ENCODE results near the gene PTP4A2. TPM values are rescaled to one million over a fixed set of nuclear protein-coding genes. Genes with fewer than 3 reads are reported as not detected.

PTP4A2 gene
- total and polyA plus RNA-seq, 2 of the 13 experiments (the other 11 are each of a cell fraction or from before 2014, with no cell fraction given): 173 to 225 TPM

DNA sequence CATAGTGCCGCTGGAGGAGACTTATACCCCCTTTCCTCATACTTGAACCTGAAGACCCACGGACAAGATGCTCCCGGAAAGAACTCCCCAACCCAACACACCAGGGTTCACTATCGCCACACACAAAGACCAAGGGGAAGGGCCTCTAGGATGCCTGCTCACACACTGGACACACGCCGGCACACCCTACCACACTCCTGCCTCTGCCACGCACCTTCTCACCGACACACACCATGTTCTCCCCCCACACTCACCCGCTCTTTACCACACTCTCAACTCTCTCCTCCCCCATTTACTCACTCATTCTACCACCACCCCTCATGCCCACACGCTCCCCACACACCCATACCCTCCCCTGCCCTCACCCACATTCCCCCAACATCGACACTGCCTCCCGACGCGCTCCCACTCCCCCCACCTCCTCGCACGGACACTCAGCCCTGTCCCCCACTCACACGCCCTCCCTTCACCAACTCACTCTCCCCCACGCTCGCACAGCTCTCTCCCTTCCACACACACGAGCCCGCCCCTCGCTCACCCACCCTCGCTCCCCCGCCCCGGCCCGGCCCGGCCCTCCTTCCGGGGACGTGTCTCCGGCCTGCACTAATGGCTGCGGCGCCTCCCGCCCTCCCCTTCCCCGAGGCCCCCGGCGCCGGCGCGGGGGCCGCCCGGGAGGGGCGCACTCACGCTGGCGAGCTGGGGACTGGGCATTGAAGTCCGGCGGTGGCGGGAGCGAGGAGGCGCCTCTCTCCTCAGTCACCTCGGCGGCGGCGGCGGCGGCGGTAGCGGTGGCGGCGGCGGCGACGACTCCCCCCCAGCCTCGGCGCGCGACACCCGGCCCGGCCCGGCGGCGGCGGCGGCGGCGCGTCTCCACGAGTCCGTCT is 626 bp downstream of the PTP4A2 start (continued):
- TF ChIP-seq, protein P1, sequence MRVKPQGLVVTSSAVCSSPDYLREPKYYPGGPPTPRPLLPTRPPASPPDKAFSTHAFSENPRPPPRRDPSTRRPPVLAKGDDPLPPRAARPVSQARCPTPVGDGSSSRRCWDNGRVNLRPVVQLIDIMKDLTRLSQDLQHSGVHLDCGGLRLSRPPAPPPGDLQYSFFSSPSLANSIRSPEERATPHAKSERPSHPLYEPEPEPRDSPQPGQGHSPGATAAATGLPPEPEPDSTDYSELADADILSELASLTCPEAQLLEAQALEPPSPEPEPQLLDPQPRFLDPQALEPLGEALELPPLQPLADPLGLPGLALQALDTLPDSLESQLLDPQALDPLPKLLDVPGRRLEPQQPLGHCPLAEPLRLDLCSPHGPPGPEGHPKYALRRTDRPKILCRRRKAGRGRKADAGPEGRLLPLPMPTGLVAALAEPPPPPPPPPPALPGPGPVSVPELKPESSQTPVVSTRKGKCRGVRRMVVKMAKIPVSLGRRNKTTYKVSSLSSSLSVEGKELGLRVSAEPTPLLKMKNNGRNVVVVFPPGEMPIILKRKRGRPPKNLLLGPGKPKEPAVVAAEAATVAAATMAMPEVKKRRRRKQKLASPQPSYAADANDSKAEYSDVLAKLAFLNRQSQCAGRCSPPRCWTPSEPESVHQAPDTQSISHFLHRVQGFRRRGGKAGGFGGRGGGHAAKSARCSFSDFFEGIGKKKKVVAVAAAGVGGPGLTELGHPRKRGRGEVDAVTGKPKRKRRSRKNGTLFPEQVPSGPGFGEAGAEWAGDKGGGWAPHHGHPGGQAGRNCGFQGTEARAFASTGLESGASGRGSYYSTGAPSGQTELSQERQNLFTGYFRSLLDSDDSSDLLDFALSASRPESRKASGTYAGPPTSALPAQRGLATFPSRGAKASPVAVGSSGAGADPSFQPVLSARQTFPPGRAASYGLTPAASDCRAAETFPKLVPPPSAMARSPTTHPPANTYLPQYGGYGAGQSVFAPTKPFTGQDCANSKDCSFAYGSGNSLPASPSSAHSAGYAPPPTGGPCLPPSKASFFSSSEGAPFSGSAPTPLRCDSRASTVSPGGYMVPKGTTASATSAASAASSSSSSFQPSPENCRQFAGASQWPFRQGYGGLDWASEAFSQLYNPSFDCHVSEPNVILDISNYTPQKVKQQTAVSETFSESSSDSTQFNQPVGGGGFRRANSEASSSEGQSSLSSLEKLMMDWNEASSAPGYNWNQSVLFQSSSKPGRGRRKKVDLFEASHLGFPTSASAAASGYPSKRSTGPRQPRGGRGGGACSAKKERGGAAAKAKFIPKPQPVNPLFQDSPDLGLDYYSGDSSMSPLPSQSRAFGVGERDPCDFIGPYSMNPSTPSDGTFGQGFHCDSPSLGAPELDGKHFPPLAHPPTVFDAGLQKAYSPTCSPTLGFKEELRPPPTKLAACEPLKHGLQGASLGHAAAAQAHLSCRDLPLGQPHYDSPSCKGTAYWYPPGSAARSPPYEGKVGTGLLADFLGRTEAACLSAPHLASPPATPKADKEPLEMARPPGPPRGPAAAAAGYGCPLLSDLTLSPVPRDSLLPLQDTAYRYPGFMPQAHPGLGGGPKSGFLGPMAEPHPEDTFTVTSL (CRISPR knock-in tag; IDR thresholded peaks at IDR 0.05; ENCODE audit: borderline replicate concordance): no peak
- TF ChIP-seq, protein P2, sequence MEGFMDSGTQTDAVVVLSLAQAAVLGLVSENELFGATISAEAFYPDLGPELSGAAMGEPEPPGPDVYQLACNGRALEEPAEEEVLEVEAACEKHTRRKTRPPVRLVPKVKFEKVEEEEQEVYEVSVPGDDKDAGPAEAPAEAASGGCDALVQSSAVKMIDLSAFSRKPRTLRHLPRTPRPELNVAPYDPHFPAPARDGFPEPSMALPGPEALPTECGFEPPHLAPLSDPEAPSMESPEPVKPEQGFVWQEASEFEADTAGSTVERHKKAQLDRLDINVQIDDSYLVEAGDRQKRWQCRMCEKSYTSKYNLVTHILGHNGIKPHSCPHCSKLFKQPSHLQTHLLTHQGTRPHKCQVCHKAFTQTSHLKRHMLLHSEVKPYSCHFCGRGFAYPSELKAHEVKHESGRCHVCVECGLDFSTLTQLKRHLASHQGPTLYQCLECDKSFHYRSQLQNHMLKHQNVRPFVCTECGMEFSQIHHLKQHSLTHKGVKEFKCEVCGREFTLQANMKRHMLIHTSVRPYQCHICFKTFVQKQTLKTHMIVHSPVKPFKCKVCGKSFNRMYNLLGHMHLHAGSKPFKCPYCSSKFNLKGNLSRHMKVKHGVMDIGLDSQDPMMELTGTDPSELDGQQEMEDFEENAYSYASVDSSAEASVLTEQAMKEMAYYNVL (CRISPR knock-in tag; IDR thresholded peaks at IDR 0.05; ENCODE audit: borderline replicate concordance): no peak
- TF ChIP-seq ZNF333 (CRISPR knock-in tag; IDR thresholded peaks at IDR 0.05; ENCODE audit: borderline replicate concordance) (peak; percentile 58; the same call in 1 of the 2 replicates), CAMTA2 (CRISPR knock-in tag; IDR thresholded peaks at IDR 0.05; ENCODE audit: borderline replicate concordance) (0 out of 2 replicates have a peak, but pooled peaks have one; percentile 71), BCL6 (CRISPR knock-in tag; IDR thresholded peaks at IDR 0.05) (no peak), ZNF891 (CRISPR knock-in tag; IDR thresholded peaks at IDR 0.05) (no peak)
- TF ChIP-seq, protein P3, sequence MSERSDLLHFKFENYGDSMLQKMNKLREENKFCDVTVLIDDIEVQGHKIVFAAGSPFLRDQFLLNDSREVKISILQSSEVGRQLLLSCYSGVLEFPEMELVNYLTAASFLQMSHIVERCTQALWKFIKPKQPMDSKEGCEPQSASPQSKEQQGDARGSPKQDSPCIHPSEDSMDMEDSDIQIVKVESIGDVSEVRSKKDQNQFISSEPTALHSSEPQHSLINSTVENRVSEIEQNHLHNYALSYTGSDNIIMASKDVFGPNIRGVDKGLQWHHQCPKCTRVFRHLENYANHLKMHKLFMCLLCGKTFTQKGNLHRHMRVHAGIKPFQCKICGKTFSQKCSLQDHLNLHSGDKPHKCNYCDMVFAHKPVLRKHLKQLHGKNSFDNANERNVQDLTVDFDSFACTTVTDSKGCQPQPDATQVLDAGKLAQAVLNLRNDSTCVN (CRISPR knock-in tag; IDR thresholded peaks at IDR 0.05; ENCODE audit: borderline replicate concordance): no peak

All from HepG2 (cell line).